Measurements from ENCODE around the gene PTMA.
"Not testable (repeated sequence)": the region's sequence is repeated elsewhere in the genome, so short reads cannot be mapped to it uniquely, and the experiment has no call there.

The PTMA gene

GRCh38 chr2:231748153-231748896, 40.0 kb downstream of the PTMA start:
- not testable (repeated sequence) for FAIRE-seq; DNase-seq (ENCODE audit: insufficient read length, low spot score)

GRCh38 chr2:231749016-231749415, 40.7 kb downstream of the PTMA start:
- not testable (repeated sequence) for FAIRE-seq

GRCh38 chr2:231751042-231751815, 42.9 kb downstream of the PTMA start:
- no peak for DNase-seq (ENCODE audit: insufficient read length, low spot score)
- no peak for FAIRE-seq

More at GRCh38 chr2:231749016-231749415, 40.7 kb downstream of the PTMA start:
- DNase-seq (ENCODE audit: insufficient read length, low spot score): not testable (repeated sequence)

- DNase-seq (ENCODE audit: insufficient read length, low spot score): no peak
- FAIRE-seq: no peak
Measured at GRCh38 chr2:231752061-231752460, 43.7 kb downstream of the PTMA start.

GRCh38 chr2:231761735-231762134, 53.4 kb downstream of the PTMA start:
- FAIRE-seq (no peak), DNase-seq (ENCODE audit: insufficient read length, low spot score) (no peak)
